Motor neuron (in vitro differentiated cells): ENCODE results near the gene ZNF445. TPM values are rescaled to one million over a fixed set of nuclear protein-coding genes. Genes with fewer than 3 reads are reported as not detected.
"Not testable (repeated sequence)": the region's sequence is repeated elsewhere in the genome, so short reads cannot be mapped to it uniquely, and the experiment has no call there.

ENCODE experiments used
- ATAC-seq, 8 experiments: fragments of 200-7000 bp; cut with Tn5 transposase; replicated peaks in 6 of 8; 2 replicates each; pipeline ENCODE4 v1.8.0; 2021; ENCODE audit warnings: mild to moderate bottlenecking in 8 of 8, moderate library complexity in 8 of 8
- H3K27ac ChIP-seq, 2 donors: fragments of 250-450 bp; sonication (Bioruptor Pico); 2 replicates each; pipeline ENCODE4 v1.9.0; 2021; ENCODE audit warnings: antibody characterized with exemption in 2 of 2, mild to moderate bottlenecking in 2 of 2, moderate library complexity in 1 of 2
- H3K4me1 ChIP-seq, 2 donors: fragments of 250-450 bp; sonication (Bioruptor Pico); replicated peaks in 1 of 2; 2 replicates each; pipeline ENCODE4 v1.6.1; 2021; ENCODE audit warnings: antibody characterized with exemption in 2 of 2, mild to moderate bottlenecking in 2 of 2, moderate library complexity in 1 of 2
- H3K4me3 ChIP-seq, 5 donors: fragments of 250-450 bp; sonication (Bioruptor Pico); 2 replicates each; pipeline ENCODE4 v1.9.0; 2021; ENCODE audit warnings: antibody characterized with exemption in 5 of 5, mild to moderate bottlenecking in 5 of 5, moderate library complexity in 4 of 5
- WGBS, 10 experiments: fragments of 450-650 bp; shearing (Covaris generic); methylation state at CpG; one replicate each; pipeline ENCODE4 v1.0.0; 2022; 5-methylcytosine and 5-hydroxymethylcytosine counted together
- in situ Hi-C, 9 experiments: fragments of 400-800 bp; cut with MboI; loops; one replicate each; pipeline ENCODE4 v1.15.0; 2021; ENCODE audit warnings: low sequenced_read_pairs in 9 of 9, low pct_unique_long_range_greater_than_20kb in 2 of 9; ENCODE audit not compliant: unreplicated experiment in 9 of 9
- total RNA-seq, 8 experiments: library from RNA; unstranded; fragments of 300-600 nt; gene quantifications; 2 replicates each; pipeline versions ENCODE4 v1.2.3 to v1.2.4, GENCODE V29; 2022

The ZNF445 gene
- total RNA-seq, 8 experiments from 2014 or later, result 3.4 to 19.6 (median 15.7) TPM

- H3K27ac ChIP-seq, H3K4me3 ChIP-seq, H3K4me1 ChIP-seq, in situ Hi-C loops, ATAC-seq: not testable (repeated sequence)
- 100% methylated on average over 1 of the region's 2 CpGs; no CpG with 5 or more reads in 9 of the 10 experiments for WGBS, 10 experiments
Measured at GRCh38 chr3:44503178-44503577, 25.7 kb upstream of the ZNF445 start.

GRCh38 chr3:44501971-44502370, 24.5 kb upstream of the ZNF445 start:
- no peak for ATAC-seq
- no peaks in the 10 kb centered on the region for H3K4me1 ChIP-seq
- in situ Hi-C loops, result no loop called here
- H3K4me3 ChIP-seq, result no peak overlapping the region
- H3K27ac ChIP-seq, result no peak overlapping the region
- 65 to 100% (median 94%) methylated on average over 1 to 3 of the region's 3 CpGs for WGBS, 10 experiments

- H3K27ac ChIP-seq, in situ Hi-C loops, H3K4me3 ChIP-seq, H3K4me1 ChIP-seq, ATAC-seq: not testable (repeated sequence)
- WGBS, 10 experiments, result 92 to 100% (median 100%) methylated on average over 1 to 4 of the region's 4 CpGs; no CpG with 5 or more reads in 5 of the 10 experiments
Measured at GRCh38 chr3:44499899-44500168, 22.4 kb upstream of the ZNF445 start.

GRCh38 chr3:44499149-44499898, 21.9 kb upstream of the ZNF445 start:
- in situ Hi-C loops, result no loop called here
- 94 to 100% (median 100%) methylated on average over 3 to 6 of the region's 8 CpGs; no CpG with 5 or more reads in 1 of the 10 experiments for WGBS, 10 experiments
- no peak overlapping the region for H3K27ac ChIP-seq
- H3K4me3 ChIP-seq, result no peak overlapping the region
- no peak for ATAC-seq
- H3K4me1 ChIP-seq, result no peaks in the 10 kb centered on the region

- H3K4me3 ChIP-seq, result no peak overlapping the region
- no peak for ATAC-seq
- H3K27ac ChIP-seq, result no peak overlapping the region
- 83 to 100% (median 97%) methylated on average over 1 to 6 of the region's 6 CpGs; no CpG with 5 or more reads in 1 of the 10 experiments for WGBS, 10 experiments
- in situ Hi-C loops, result no loop called here
- H3K4me1 ChIP-seq, result no peaks in the 10 kb centered on the region
Measured at GRCh38 chr3:44495636-44496415, 18.4 kb upstream of the ZNF445 start.

GRCh38 chr3:44492496-44492895, 15.0 kb upstream of the ZNF445 start:
- Histone ChIP-seq H3K4me3 (no peak overlapping the region), H3K27ac (no peak overlapping the region), H3K4me1 (no peaks in the 10 kb centered on the region)
- no peak for ATAC-seq
- in situ Hi-C loops, result no loop called here
- 80 to 100% (median 100%) methylated on average over 1 of the region's 1 CpG; no CpG with 5 or more reads in 5 of the 10 experiments for WGBS, 10 experiments

GRCh38 chr3:44482721-44483120, 5.3 kb upstream of the ZNF445 start:
- Histone ChIP-seq H3K4me3 (no peak overlapping the region), H3K4me1 (peaks cover 5 to 6% of the 10 kb centered on the region in 2 donors), H3K27ac (no peak overlapping the region)
- WGBS, 10 experiments, result 0 to 100% methylated on average over 1 of the region's 1 CpG; no CpG with 5 or more reads in 8 of the 10 experiments
- peak in 3 of 8 experiments; percentile 62 to 93 (median 92) for ATAC-seq
- in situ Hi-C loops, result no loop called here

- Histone ChIP-seq H3K4me1 (peaks cover 5 to 11% of the 10 kb centered on the region in 2 donors), H3K4me3 (no peak overlapping the region), H3K27ac (no peak overlapping the region)
- ATAC-seq, result no peak
- 77 to 93% (median 89%) methylated on average over 2 of the region's 2 CpGs; no CpG with 5 or more reads in 5 of the 10 experiments for WGBS, 10 experiments
- in situ Hi-C loops, result no loop called here
Measured at GRCh38 chr3:44478606-44479094, 1.2 kb upstream of the ZNF445 start.

GRCh38 chr3:44478055-44478468, 592 bp upstream of the ZNF445 start:
- H3K4me3 ChIP-seq, result peak overlapping the region; percentile 86 to 100 (median 94)
- peak overlapping the region; percentile 78 to 91 for H3K27ac ChIP-seq
- peaks cover 5 to 11% of the 10 kb centered on the region in 2 donors for H3K4me1 ChIP-seq
- ATAC-seq, result no peak
- in situ Hi-C loops, result no loop called here
- WGBS, 10 experiments, result 40 to 83% (median 50%) methylated on average over 1 to 2 of the region's 4 CpGs; no CpG with 5 or more reads in 7 of the 10 experiments

- Histone ChIP-seq H3K27ac (peak overlapping the region; percentile 78 to 91), H3K4me3 (peak overlapping the region; percentile 86 to 100 (median 94)), H3K4me1 (peaks cover 8 to 11% of the 10 kb centered on the region in 2 donors)
- WGBS, 10 experiments, result 0 to 4% (median 0%) methylated on average over 1 to 5 of the region's 5 CpGs; no CpG with 5 or more reads in 1 of the 10 experiments
- no peak for ATAC-seq
- in situ Hi-C loops, result no loop called here
Measured at GRCh38 chr3:44476963-44477311, 533 bp downstream of the ZNF445 start.

GRCh38 chr3:44476181-44476611, 1.3 kb downstream of the ZNF445 start:
- 2 to 82% (median 39%) methylated on average over 2 to 6 of the region's 6 CpGs for WGBS, 10 experiments
- no peak overlapping the region for H3K27ac ChIP-seq
- peak overlapping the region; percentile 86 to 100 (median 94) for H3K4me3 ChIP-seq
- peaks cover 8 to 11% of the 10 kb centered on the region in 2 donors for H3K4me1 ChIP-seq
- in situ Hi-C loops, result no loop called here
- ATAC-seq, result peak in 2 of 8 experiments; percentile 5 to 10

- H3K4me1 ChIP-seq, result peaks cover 8 to 11% of the 10 kb centered on the region in 2 donors
- in situ Hi-C loops, ATAC-seq, H3K27ac ChIP-seq, H3K4me3 ChIP-seq: not testable (repeated sequence)
- 94 to 100% (median 97%) methylated on average over 2 to 8 of the region's 10 CpGs; no CpG with 5 or more reads in 1 of the 10 experiments for WGBS, 10 experiments
Measured at GRCh38 chr3:44474886-44475285, 2.6 kb downstream of the ZNF445 start.

GRCh38 chr3:44470430-44470829, 7.0 kb downstream of the ZNF445 start:
- peak in 3 of 8 experiments; percentile 64 to 78 (median 76) for ATAC-seq

More at GRCh38 chr3:44470430-44470829, 7.0 kb downstream of the ZNF445 start:
- WGBS, 10 experiments, result 18 to 100% (median 71%) methylated on average over 1 of the region's 1 CpG; no CpG with 5 or more reads in 1 of the 10 experiments
- Histone ChIP-seq H3K27ac (no peak overlapping the region), H3K4me1 (peaks cover 6 to 11% of the 10 kb centered on the region in 2 donors), H3K4me3 (no peak overlapping the region)
- in situ Hi-C loops, result no loop called here
